Tibial nerve (tissue), 3 donors: ENCODE results near the gene ANO7.

Experiments
- POLR2A ChIP-seq, 2 donors: fragments of 450-650 bp; IDR thresholded peaks; one replicate each; pipeline ENCODE4 v1.6.1; 2017; ENCODE audit warnings: antibody characterized with exemption in 2 of 2, mild to moderate bottlenecking in 2 of 2, moderate library complexity in 2 of 2
- TF ChIP-seq, protein P1 (sequence below), 5 experiments: fragments of 200-600 bp in 3 of 5; fragments of 450-650 bp in 2 of 5; sonication (generic) in 3 of 5; IDR thresholded peaks; one replicate each; pipeline ENCODE4 v1.5.1; 2016 to 2019; ENCODE audit warnings: antibody characterized with exemption in 5 of 5, mild to moderate bottlenecking in 3 of 5, moderate library complexity in 2 of 5

DNA sequence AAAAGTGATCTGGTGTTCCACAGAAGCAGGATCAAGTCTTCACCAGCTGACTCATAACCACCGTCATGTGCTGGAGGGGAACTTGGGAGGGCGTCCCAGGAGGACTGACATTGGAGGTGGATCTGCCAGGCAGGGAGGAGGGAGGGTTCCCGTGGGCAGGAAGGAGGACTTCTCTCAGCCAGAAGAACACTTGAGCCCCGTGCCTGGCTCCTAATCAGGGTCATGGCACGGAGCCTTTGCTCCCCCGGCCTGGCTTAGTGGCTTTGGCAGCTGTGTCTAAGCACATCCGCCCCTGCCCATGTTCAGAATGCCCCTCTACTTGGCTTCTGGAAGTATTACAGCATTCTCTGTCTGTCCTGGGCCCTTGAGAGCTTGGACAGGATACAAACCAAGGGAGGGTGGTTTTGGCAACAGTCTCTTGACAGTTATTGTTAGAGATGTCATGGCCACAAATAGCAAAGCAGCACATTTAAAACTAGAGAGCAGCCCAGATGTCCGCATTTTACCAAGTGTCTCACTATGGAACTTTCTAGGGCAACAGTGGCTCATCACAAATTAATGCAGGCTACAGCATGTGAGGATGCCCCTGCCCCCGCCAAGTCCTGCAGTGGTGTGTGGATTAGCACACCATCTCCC is 26.7 kb upstream of the ANO7 start:
- TF ChIP-seq, protein P1, sequence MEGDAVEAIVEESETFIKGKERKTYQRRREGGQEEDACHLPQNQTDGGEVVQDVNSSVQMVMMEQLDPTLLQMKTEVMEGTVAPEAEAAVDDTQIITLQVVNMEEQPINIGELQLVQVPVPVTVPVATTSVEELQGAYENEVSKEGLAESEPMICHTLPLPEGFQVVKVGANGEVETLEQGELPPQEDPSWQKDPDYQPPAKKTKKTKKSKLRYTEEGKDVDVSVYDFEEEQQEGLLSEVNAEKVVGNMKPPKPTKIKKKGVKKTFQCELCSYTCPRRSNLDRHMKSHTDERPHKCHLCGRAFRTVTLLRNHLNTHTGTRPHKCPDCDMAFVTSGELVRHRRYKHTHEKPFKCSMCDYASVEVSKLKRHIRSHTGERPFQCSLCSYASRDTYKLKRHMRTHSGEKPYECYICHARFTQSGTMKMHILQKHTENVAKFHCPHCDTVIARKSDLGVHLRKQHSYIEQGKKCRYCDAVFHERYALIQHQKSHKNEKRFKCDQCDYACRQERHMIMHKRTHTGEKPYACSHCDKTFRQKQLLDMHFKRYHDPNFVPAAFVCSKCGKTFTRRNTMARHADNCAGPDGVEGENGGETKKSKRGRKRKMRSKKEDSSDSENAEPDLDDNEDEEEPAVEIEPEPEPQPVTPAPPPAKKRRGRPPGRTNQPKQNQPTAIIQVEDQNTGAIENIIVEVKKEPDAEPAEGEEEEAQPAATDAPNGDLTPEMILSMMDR (IDR thresholded peaks at IDR 0.05) = no peak
- TF ChIP-seq POLR2A (IDR thresholded peaks at IDR 0.05) = no peak
